HepG2 (cell line): Measurements from ENCODE around the gene MGA. TPM values are rescaled to one million over a fixed set of nuclear protein-coding genes. Genes with fewer than 3 reads are reported as not detected.

ENCODE experiments used
- AGO2 ChIP-seq: fragments of 200-400 bp; formaldehyde crosslinking; optimal IDR thresholded peaks from 2 replicates; pipeline ENCODE3; 2017; ENCODE audit warnings: mild to moderate bottlenecking, low read depth, low read length, moderate library complexity
- ASH2L ChIP-seq: fragments of 300-600, 200-600 bp; sonication (generic); IDR thresholded peaks from 2 replicates; pipeline ENCODE4 v1.7.0; 2017; ENCODE audit warnings: low read depth, mild to moderate bottlenecking, moderate library complexity, mixed read lengths, low read length; ENCODE audit not compliant: insufficient read length
- ATF7 ChIP-seq, 2 experiments: fragments of 450-650 bp in 1 of 2; sonication (generic) in 1 of 2; formaldehyde crosslinking in 1 of 2; IDR thresholded peaks; 2 replicates each; pipeline versions ENCODE4 v1.4.0 to v1.6.1; 2016 to 2020; ENCODE audit warnings: antibody characterized with exemption in 1 of 2, mild to moderate bottlenecking in 1 of 2, missing genetic modification reagents in 1 of 2
- ATF7-NPFF ChIP-seq: sonication (generic); formaldehyde crosslinking; IDR thresholded peaks from 2 replicates; pipeline ENCODE4 v1.8.1; 2023; ENCODE audit warnings: mild to moderate bottlenecking, low read depth, missing genetic modification reagents, moderate library complexity
- CREB1 ChIP-seq, 2 experiments: fragments of 450-650 bp in 1 of 2; IDR thresholded peaks; 2 replicates each; pipeline ENCODE4 v1.6.1; 2016 to 2017; ENCODE audit warnings: control low read depth in 1 of 2, mild to moderate bottlenecking in 1 of 2, missing compliant biosample characterization in 1 of 2, missing genetic modification characterization in 1 of 2
- CSRNP2 ChIP-seq: sonication (generic); formaldehyde crosslinking; conservative IDR thresholded peaks from 2 replicates; pipeline ENCODE4 v1.8.0; 2022; ENCODE audit warnings: low read depth, missing genetic modification reagents
- DMAP1 ChIP-seq: IDR thresholded peaks from 2 replicates; pipeline ENCODE4 v1.6.1; 2016
- EEA1 ChIP-seq: sonication (generic); formaldehyde crosslinking; IDR thresholded peaks from 2 replicates; pipeline ENCODE4 v1.5.1; 2020; ENCODE audit warnings: mild to moderate bottlenecking, missing genetic modification reagents, borderline replicate concordance
- FIP1L1 ChIP-seq: fragments of 200-400 bp; formaldehyde crosslinking; IDR thresholded peaks from 2 replicates; pipeline ENCODE4 v1.6.1; 2018; ENCODE audit warnings: low read depth, mild to moderate bottlenecking, low read length, moderate library complexity, borderline replicate concordance; ENCODE audit not compliant: insufficient read depth
- HMG20B ChIP-seq: conservative IDR thresholded peaks from 2 replicates; pipeline ENCODE4 v1.6.1; 2016; ENCODE audit warnings: missing genetic modification reagents, missing compliant biosample characterization
- HNRNPUL1 ChIP-seq: fragments of 200-400 bp; formaldehyde crosslinking; IDR thresholded peaks from 2 replicates; pipeline ENCODE4 v1.6.1; 2017; ENCODE audit warnings: low read depth, mild to moderate bottlenecking, low read length, moderate library complexity
- IRF9 ChIP-seq: sonication (generic); formaldehyde crosslinking; IDR thresholded peaks from 2 replicates; pipeline ENCODE4 v1.8.0; 2022; ENCODE audit warnings: missing genetic modification reagents, mild to moderate bottlenecking, borderline replicate concordance
- KAT7 ChIP-seq: IDR thresholded peaks from 2 replicates; pipeline ENCODE4 v1.6.1; 2018; ENCODE audit warnings: borderline replicate concordance, missing compliant biosample characterization
- PAX8 ChIP-seq: sonication (generic); formaldehyde crosslinking; IDR thresholded peaks from 2 replicates; pipeline ENCODE4 v1.8.0; 2022; ENCODE audit warnings: mild to moderate bottlenecking, missing genetic modification reagents, borderline replicate concordance
- PTBP1 ChIP-seq: fragments of 200-400 bp; formaldehyde crosslinking; IDR thresholded peaks from 2 replicates; pipeline ENCODE4 v1.6.1; 2018; ENCODE audit warnings: low read length, low read depth; ENCODE audit not compliant: poor library complexity, severe bottlenecking
- SATB2 ChIP-seq: sonication (generic); formaldehyde crosslinking; IDR thresholded peaks from 2 replicates; pipeline ENCODE4 v1.5.0; 2020; ENCODE audit warnings: missing genetic modification reagents
- TAF15 ChIP-seq: fragments of 200-400 bp; formaldehyde crosslinking; IDR thresholded peaks from one replicate; pipeline ENCODE4 v1.6.1; 2018; ENCODE audit warnings: mild to moderate bottlenecking, low read depth, low read length; ENCODE audit not compliant: poor library complexity, severe bottlenecking
- TGIF2 ChIP-seq: IDR thresholded peaks from 2 replicates; pipeline ENCODE4 v1.6.1; 2016; ENCODE audit warnings: control low read depth, missing compliant biosample characterization
- TMF1 ChIP-seq: sonication (generic); formaldehyde crosslinking; IDR thresholded peaks from 2 replicates; pipeline ENCODE4 v1.8.1; 2022; ENCODE audit warnings: low read depth, missing genetic modification reagents
- ZFP36L1 ChIP-seq: sonication (generic); formaldehyde crosslinking; IDR thresholded peaks from 2 replicates; pipeline ENCODE4 v1.8.0; 2022; ENCODE audit warnings: mild to moderate bottlenecking, missing genetic modification reagents, moderate library complexity
- ZNF326 ChIP-seq: sonication (generic); formaldehyde crosslinking; IDR thresholded peaks from 2 replicates; pipeline ENCODE4 v1.4.0; 2020; ENCODE audit warnings: missing genetic modification reagents, borderline replicate concordance
- ZNF543 ChIP-seq: sonication (generic); formaldehyde crosslinking; IDR thresholded peaks from 2 replicates; pipeline ENCODE4 v1.4.0; 2020; ENCODE audit warnings: mild to moderate bottlenecking, missing genetic modification reagents
- ZNF558 ChIP-seq: sonication (generic); formaldehyde crosslinking; IDR thresholded peaks from 2 replicates; pipeline ENCODE4 v1.9.0; 2022; ENCODE audit warnings: mild to moderate bottlenecking, missing genetic modification reagents, borderline replicate concordance
- ZNF639 ChIP-seq: conservative IDR thresholded peaks from 2 replicates; pipeline ENCODE4 v1.6.1; 2018; ENCODE audit warnings: missing genetic modification reagents
- ZNF7 ChIP-seq: IDR thresholded peaks from 2 replicates; pipeline ENCODE4 v1.6.1; 2016; ENCODE audit warnings: missing biosample characterization, missing genetic modification reagents
- ZNF792 ChIP-seq: IDR thresholded peaks from 2 replicates; pipeline ENCODE4 v1.6.1; 2016
- polyA plus RNA-seq, 8 experiments: library from polyadenylated mRNA; depleted of rRNA in 3 of 8; stranded (reverse) in 7 of 8; unstranded in 1 of 8; fragments of >200 nt; fragmentation: Illumina TruSeq in 4 of 8; extraction: Trizol in 4 of 8; gene quantifications; 2 replicates each; pipeline versions ENCODE4 v1.2.1 to v1.2.3, GENCODE V29; 2011 to 2016; ENCODE audit warnings: low read depth in 4 of 8, missing spikeins in 1 of 8, mixed read lengths in 1 of 8; ENCODE audit not compliant: insufficient read depth in 1 of 8
- total RNA-seq, 5 experiments: library from RNA; depleted of rRNA; stranded (reverse); fragments of >200 nt; fragmentation: Illumina TruSeq; extraction: Trizol; gene quantifications; 2 replicates each; pipeline ENCODE4 v1.2.3, GENCODE V29; 2016; ENCODE audit warnings: low read depth in 1 of 5

MGA gene
- total and polyA plus RNA-seq, 2 of the 13 experiments (the other 11 are each of a cell fraction or from before 2014, with no cell fraction given) = 5.3 to 59.0 TPM

- no peak for TF ChIP-seq HNRNPUL1
- no peak for TF ChIP-seq TAF15
- TF ChIP-seq FIP1L1 = no peak
- TF ChIP-seq CREB1 (IDR thresholded peaks at IDR 0.05) = peak; percentile 73
- peak; percentile 68 for TF ChIP-seq CREB1 (CRISPR knock-in tag; IDR thresholded peaks at IDR 0.05)
- 0 out of 2 replicates have a peak, but pooled peaks have one; percentile 49 for TF ChIP-seq TMF1
- TF ChIP-seq ASH2L = peak; percentile 68
- TF ChIP-seq EEA1 (CRISPR knock-in tag) = 0 out of 2 replicates have a peak, but pooled peaks have one; percentile 61
- TF ChIP-seq ZNF558 (CRISPR knock-in tag) = peak; percentile 94; the same call in 1 of the 2 replicates
- peak; percentile 88 for TF ChIP-seq ZNF792 (CRISPR knock-in tag)
- 0 out of 2 replicates have a peak, but pooled peaks have one; percentile 38 for TF ChIP-seq PAX8 (CRISPR knock-in tag)
- peak; percentile 75; the same call in 1 of the 2 replicates for TF ChIP-seq ZFP36L1 (CRISPR knock-in tag)
- TF ChIP-seq ZNF639 = peak; percentile 62; the same call in 1 of the 2 replicates
- TF ChIP-seq AGO2 = peak; percentile 52
- TF ChIP-seq TGIF2 (CRISPR knock-in tag) = 0 out of 2 replicates have a peak, but pooled peaks have one; percentile 63
- TF ChIP-seq ATF7-NPFF (CRISPR knock-in tag) = peak; percentile 31; the same call in 1 of the 2 replicates
- no peak for TF ChIP-seq ZNF543
- TF ChIP-seq KAT7 = no peak
- no peak for TF ChIP-seq ZNF326 (CRISPR knock-in tag)
- no peak for TF ChIP-seq ZNF7
- no peak for TF ChIP-seq HMG20B (CRISPR knock-in tag)
- no peak for TF ChIP-seq PTBP1
- TF ChIP-seq DMAP1 (CRISPR knock-in tag) = peak; percentile 72; the same call in 1 of the 2 replicates
- TF ChIP-seq SATB2 (CRISPR knock-in tag) = peak; percentile 67; the same call in 1 of the 2 replicates
- no peak for TF ChIP-seq ATF7 (IDR thresholded peaks at IDR 0.05)
- TF ChIP-seq ATF7 (CRISPR knock-in tag; IDR thresholded peaks at IDR 0.05) = no peak
- TF ChIP-seq CSRNP2 = no peak
- TF ChIP-seq IRF9 (CRISPR knock-in tag) = peak; percentile 74; the same call in 1 of the 2 replicates
Measured at GRCh38 chr15:41660235-41661077, at the start of gene MGA (continued).
